ENCODE results near the gene HCFC1R1. TPM values are rescaled to one million over a fixed set of nuclear protein-coding genes. Genes with fewer than 3 reads are reported as not detected.

Gene HCFC1R1
- total RNA-seq, 1 donor from 2014 or later = 1.6 TPM

DNA sequence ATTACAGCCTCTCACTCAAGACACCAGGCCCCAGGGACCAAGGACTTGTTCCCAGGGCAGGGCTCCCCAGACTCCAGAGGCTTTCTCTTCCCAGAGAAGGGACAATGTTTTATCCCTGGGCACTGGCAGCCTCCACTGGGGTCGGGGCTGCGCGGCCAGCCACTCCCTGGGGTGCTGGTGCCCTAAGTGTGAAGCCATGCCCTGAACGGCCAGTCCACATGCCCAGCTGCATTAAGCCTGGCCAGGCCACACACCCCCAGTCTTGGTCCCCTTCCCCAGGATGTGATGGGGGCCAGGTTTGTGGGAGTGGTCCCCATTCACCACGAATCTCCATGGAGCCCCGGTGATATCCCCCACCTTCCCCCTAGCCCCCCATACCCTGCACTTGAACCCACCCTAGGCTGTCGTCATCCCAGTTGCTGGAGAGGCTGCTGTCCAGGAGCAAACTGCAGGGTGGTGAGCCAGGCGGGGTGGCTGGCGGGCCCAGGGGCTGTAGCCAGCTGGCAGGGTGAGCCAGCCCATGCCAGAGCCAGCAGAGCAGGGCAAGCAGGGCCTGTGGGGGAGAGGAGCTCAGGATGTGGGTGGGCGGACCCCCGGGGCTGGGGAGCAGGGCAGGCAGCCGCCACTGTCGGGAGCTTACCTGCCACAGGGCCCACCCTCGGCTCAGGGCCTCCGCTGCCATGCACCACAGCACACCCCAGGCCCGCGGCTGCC is 50.0 kb downstream of the HCFC1R1 start:
- peaks cover 3% of the 10 kb centered on the region for H3K79me2 ChIP-seq (ENCODE audit: low read depth)
- H3K9ac ChIP-seq = no peak overlapping the region
- H3F3A ChIP-seq (ENCODE audit: low read depth) = peaks cover 16% of the 10 kb centered on the region
- no peak for DNase-seq (ENCODE audit: low spot score)
- H3K4me1 Mint-ChIP-seq = peaks cover 18% of the 10 kb centered on the region
- no peak overlapping the region for H3K4me2 ChIP-seq
- peaks cover 4% of the 10 kb centered on the region for H3K4me1 ChIP-seq
- peaks cover 8% of the 10 kb centered on the region for H3K36me3 Mint-ChIP-seq
- H3K36me3 ChIP-seq = no peaks in the 10 kb centered on the region
- H3K27ac ChIP-seq = no peak overlapping the region
- H4K20me1 ChIP-seq (ENCODE audit: low read depth) = peaks cover 53% of the 10 kb centered on the region
- H2AFZ ChIP-seq (replicated peaks) = no peak overlapping the region
- H3K4me3 Mint-ChIP-seq = no peak overlapping the region
- peaks cover 10% of the 10 kb centered on the region for H3K27me3 Mint-ChIP-seq (ENCODE audit: insufficient read depth, low read depth)
- H3K27ac Mint-ChIP-seq = no peak overlapping the region
- TF ChIP-seq EZH2 (IDR thresholded peaks at IDR 0.05) (no peak), EZH2phosphoT487 (IDR thresholded peaks at IDR 0.05) (no peak)
- TF ChIP-seq, protein P1, sequence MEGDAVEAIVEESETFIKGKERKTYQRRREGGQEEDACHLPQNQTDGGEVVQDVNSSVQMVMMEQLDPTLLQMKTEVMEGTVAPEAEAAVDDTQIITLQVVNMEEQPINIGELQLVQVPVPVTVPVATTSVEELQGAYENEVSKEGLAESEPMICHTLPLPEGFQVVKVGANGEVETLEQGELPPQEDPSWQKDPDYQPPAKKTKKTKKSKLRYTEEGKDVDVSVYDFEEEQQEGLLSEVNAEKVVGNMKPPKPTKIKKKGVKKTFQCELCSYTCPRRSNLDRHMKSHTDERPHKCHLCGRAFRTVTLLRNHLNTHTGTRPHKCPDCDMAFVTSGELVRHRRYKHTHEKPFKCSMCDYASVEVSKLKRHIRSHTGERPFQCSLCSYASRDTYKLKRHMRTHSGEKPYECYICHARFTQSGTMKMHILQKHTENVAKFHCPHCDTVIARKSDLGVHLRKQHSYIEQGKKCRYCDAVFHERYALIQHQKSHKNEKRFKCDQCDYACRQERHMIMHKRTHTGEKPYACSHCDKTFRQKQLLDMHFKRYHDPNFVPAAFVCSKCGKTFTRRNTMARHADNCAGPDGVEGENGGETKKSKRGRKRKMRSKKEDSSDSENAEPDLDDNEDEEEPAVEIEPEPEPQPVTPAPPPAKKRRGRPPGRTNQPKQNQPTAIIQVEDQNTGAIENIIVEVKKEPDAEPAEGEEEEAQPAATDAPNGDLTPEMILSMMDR (IDR thresholded peaks at IDR 0.05) = no peak
- peaks cover under 1% of the 10 kb centered on the region for H3K27me3 ChIP-seq
- no peak overlapping the region for H3K4me3 ChIP-seq
- H3K9me3 Mint-ChIP-seq = no peaks in the 10 kb centered on the region
- no peaks in the 10 kb centered on the region for H3K9me3 ChIP-seq (ENCODE audit: low read depth)

DNA sequence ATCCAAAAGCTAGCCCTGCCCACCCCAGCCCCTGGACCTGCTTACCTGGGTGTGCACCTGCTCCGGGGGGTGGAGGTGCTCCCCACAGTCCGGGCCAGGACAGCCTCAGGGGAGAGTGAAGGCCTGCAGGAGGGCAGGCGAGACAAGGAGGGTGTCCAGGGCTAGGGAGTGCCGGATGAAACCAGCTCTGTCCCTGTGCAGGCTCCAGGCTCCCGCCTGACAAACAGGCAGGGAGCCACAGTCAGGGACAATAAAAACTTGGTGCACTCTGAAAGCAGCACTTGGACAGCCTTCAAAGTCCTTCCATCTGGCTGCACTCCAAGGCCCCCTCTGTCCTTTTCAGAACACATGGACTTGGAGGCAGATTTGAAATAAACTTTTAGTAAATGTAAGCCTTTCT is 50.6 kb downstream of the HCFC1R1 start:
- no peak overlapping the region for H3K4me3 Mint-ChIP-seq

More for the DNA sequence above, 50.6 kb downstream of the HCFC1R1 start:
- no peaks in the 10 kb centered on the region for H3K36me3 ChIP-seq
- peaks cover 7% of the 10 kb centered on the region for H3K27me3 ChIP-seq
- TF ChIP-seq EZH2 (IDR thresholded peaks at IDR 0.05) = no peak
- TF ChIP-seq, protein P1 (IDR thresholded peaks at IDR 0.05) = no peak
- TF ChIP-seq EZH2phosphoT487 (IDR thresholded peaks at IDR 0.05) = no peak
- H3K4me3 ChIP-seq = no peak overlapping the region
- Mint-ChIP-seq H3K4me1 (peaks cover 19% of the 10 kb centered on the region), H3K27ac (no peak overlapping the region), H3K9me3 (peaks cover 2% of the 10 kb centered on the region), H3K36me3 (peaks cover 8% of the 10 kb centered on the region), H3K27me3 (ENCODE audit: insufficient read depth, low read depth) (peaks cover 15% of the 10 kb centered on the region)
- peaks cover 19% of the 10 kb centered on the region for H3F3A ChIP-seq (ENCODE audit: low read depth)
- peaks cover 4% of the 10 kb centered on the region for H3K4me1 ChIP-seq
- H3K9ac ChIP-seq = no peak overlapping the region
- no peak overlapping the region for H3K4me2 ChIP-seq
- no peak overlapping the region for H3K27ac ChIP-seq
- no peak overlapping the region for H2AFZ ChIP-seq (replicated peaks)
- H3K79me2 ChIP-seq (ENCODE audit: low read depth) = no peaks in the 10 kb centered on the region
- no peaks in the 10 kb centered on the region for H3K9me3 ChIP-seq (ENCODE audit: low read depth)
- no peak for DNase-seq (ENCODE audit: low spot score)
- H4K20me1 ChIP-seq (ENCODE audit: low read depth) = peaks cover 59% of the 10 kb centered on the region

Small RNA genes within 50 kb of the gene (small RNA-seq; reads per million reads assigned to genes)
- gene LINC00514 = not detected

Other genes with a start within 250 kb of the HCFC1R1 start
- 210 and 402 TPM in 2 replicates for gene ELOB, start 246.7 kb downstream of the HCFC1R1 start, total RNA-seq (ENCODE audit: low replicate concordance)
- gene PRSS33, start 236.4 kb downstream of the HCFC1R1 start, total RNA-seq (ENCODE audit: low replicate concordance) = 0.40 and 0.73 TPM in 2 replicates
- not detected in 2 replicates for gene PRSS41, start 225.5 kb downstream of the HCFC1R1 start, total RNA-seq (ENCODE audit: low replicate concordance)
- gene PRSS21, start 206.7 kb downstream of the HCFC1R1 start, total RNA-seq (ENCODE audit: low replicate concordance) = not detected in 2 replicates
- gene ZG16B, start 193.6 kb downstream of the HCFC1R1 start, total RNA-seq (ENCODE audit: low replicate concordance) = not detected in 2 replicates
- not detected in 2 replicates for gene PRSS22, start 165.8 kb downstream of the HCFC1R1 start, total RNA-seq (ENCODE audit: low replicate concordance)
- gene FLYWCH2, start 140.7 kb downstream of the HCFC1R1 start, total RNA-seq (ENCODE audit: low replicate concordance) = 15.8 and 46.5 TPM in 2 replicates
- 5.1 and 16.1 TPM in 2 replicates for gene FLYWCH1, start 112.0 kb downstream of the HCFC1R1 start, total RNA-seq (ENCODE audit: low replicate concordance)
- gene KREMEN2, start 59.7 kb downstream of the HCFC1R1 start, total RNA-seq (ENCODE audit: low replicate concordance) = 0.51 and 5.6 TPM in 2 replicates
- 3.3 and 15.4 TPM in 2 replicates for gene PAQR4, start 54.6 kb downstream of the HCFC1R1 start, total RNA-seq (ENCODE audit: low replicate concordance)
- gene PKMYT1, start 43.5 kb downstream of the HCFC1R1 start, total RNA-seq (ENCODE audit: low replicate concordance) = 4.6 and 38.5 TPM in 2 replicates
- gene CLDN9, start 11.0 kb downstream of the HCFC1R1 start, total RNA-seq (ENCODE audit: low replicate concordance) = not detected in 2 replicates
- 31.6 and 60.0 TPM in 2 replicates for gene CLDN6, start 5.8 kb downstream of the HCFC1R1 start, total RNA-seq (ENCODE audit: low replicate concordance)
- 6.7 and 14.3 TPM in 2 replicates for gene TNFRSF12A, start 3.6 kb downstream of the HCFC1R1 start, total RNA-seq (ENCODE audit: low replicate concordance)
- gene THOC6, start 93 bp upstream of the HCFC1R1 start, total RNA-seq (ENCODE audit: low replicate concordance) = 16.6 and 28.6 TPM in 2 replicates
- gene BICDL2, start 13.0 kb upstream of the HCFC1R1 start, total RNA-seq (ENCODE audit: low replicate concordance) = 0.12 TPM in 1 of 2 replicates, not detected in the other
- 0.58 and 0.62 TPM in 2 replicates for gene MMP25, start 22.6 kb upstream of the HCFC1R1 start, total RNA-seq (ENCODE audit: low replicate concordance)
- gene IL32, start 41.7 kb upstream of the HCFC1R1 start, total RNA-seq (ENCODE audit: low replicate concordance) = 1.4 TPM in 1 of 2 replicates, not detected in the other
- 5.4 and 16.2 TPM in 2 replicates for gene ZSCAN10, start 75.4 kb upstream of the HCFC1R1 start, total RNA-seq (ENCODE audit: low replicate concordance)
- 5.4 and 19.6 TPM in 2 replicates for gene ZNF205, start 88.6 kb upstream of the HCFC1R1 start, total RNA-seq (ENCODE audit: low replicate concordance)
- gene ZNF213, start 111.1 kb upstream of the HCFC1R1 start, total RNA-seq (ENCODE audit: low replicate concordance) = 1.3 and 4.0 TPM in 2 replicates
- not detected in 2 replicates for gene OR1F1, start 164.3 kb upstream of the HCFC1R1 start, total RNA-seq (ENCODE audit: low replicate concordance)
- gene ZNF200, start 211.2 kb upstream of the HCFC1R1 start, total RNA-seq (ENCODE audit: low replicate concordance) = 9.4 and 10.1 TPM in 2 replicates
- not detected in 2 replicates for gene MEFV, start 232.7 kb upstream of the HCFC1R1 start, total RNA-seq (ENCODE audit: low replicate concordance)